IMR-90 (cell line): ENCODE results near the gene MOAP1. TPM values are rescaled to one million over a fixed set of nuclear protein-coding genes. Genes with fewer than 3 reads are reported as not detected.

ENCODE experiments used
- ATAC-seq: fragments of 200-7000 bp; cut with Tn5 transposase; 2 replicates; pipeline ENCODE4 v1.9.1; 2020; ENCODE audit warnings: low read depth, mild to moderate bottlenecking, moderate library complexity
- BruUV-seq: library from RNA; stranded (reverse); fragments of 400-500 nt; replicated peaks from 2 replicates; lab custom pipeline; 2021; lab: Mats Ljungman, UMichigan
- CTCF ChIA-PET: fragments of 300-600 bp; formaldehyde crosslinking; extraction: SDS; loops from one replicate; lab custom pipeline; 2021; ENCODE audit warnings: antibody characterized with exemption; lab: Yijun Ruan, JAX
- POLR2A ChIA-PET: fragments of 300-600 bp; sonication (Branson Sonifier 250); formaldehyde crosslinking; loops from one replicate; lab custom pipeline; 2022; ENCODE audit warnings: antibody characterized with exemption; ENCODE audit not compliant: unreplicated experiment; lab: Charles Lee
- DNase-seq: peaks from one replicate; pipeline ENCODE4 v3.0.0; 2013
- H2AFZ ChIP-seq: replicated peaks from 2 replicates; pipeline ENCODE3; 2013; ENCODE audit warnings: low read length, mild to moderate bottlenecking; ENCODE audit not compliant: poor library complexity
- H2AK5ac ChIP-seq: 2 replicates; pipeline ENCODE4 v1.6.1; 2013; ENCODE audit warnings: low read depth, low read length, inconsistent platforms
- H2AK9ac ChIP-seq: replicated peaks from 2 replicates; pipeline ENCODE3; 2013; ENCODE audit warnings: mild to moderate bottlenecking, low read depth, low read length, moderate library complexity; ENCODE audit not compliant: poor library complexity
- H2BK120ac ChIP-seq: 2 replicates; pipeline ENCODE4 v1.6.1; 2013; ENCODE audit warnings: low read depth, low read length, inconsistent platforms
- H2BK15ac ChIP-seq: 3 replicates; pipeline ENCODE4 v1.6.1; 2013; ENCODE audit warnings: low read depth, low read length, inconsistent platforms
- H2BK20ac ChIP-seq: 2 replicates; pipeline ENCODE4 v1.6.1; 2013; ENCODE audit warnings: low read depth, mild to moderate bottlenecking, inconsistent platforms, low read length, moderate library complexity
- H2BK5ac ChIP-seq: 2 replicates; pipeline ENCODE4 v1.6.1; 2013; ENCODE audit warnings: mild to moderate bottlenecking, low read depth, low read length, inconsistent platforms; ENCODE audit not compliant: poor library complexity, severe bottlenecking
- H3K14ac ChIP-seq: replicated peaks from 2 replicates; pipeline ENCODE4 v1.6.1; 2013; ENCODE audit warnings: low read depth, low read length, inconsistent platforms
- H3K18ac ChIP-seq: 2 replicates; pipeline ENCODE4 v1.6.1; 2013; ENCODE audit warnings: low read depth, low read length, control low read depth
- H3K23ac ChIP-seq: 2 replicates; pipeline ENCODE4 v1.6.1; 2013; ENCODE audit warnings: low read depth, low read length, inconsistent platforms
- H3K27ac ChIP-seq: 2 replicates; pipeline ENCODE4 v1.5.1; 2013; ENCODE audit warnings: mild to moderate bottlenecking, control low read depth, low read length; ENCODE audit not compliant: insufficient read depth
- H3K27me3 ChIP-seq: 2 replicates; pipeline ENCODE4 v1.6.1; 2013; ENCODE audit warnings: low read length; ENCODE audit not compliant: control insufficient read depth, insufficient read depth
- H3K36me3 ChIP-seq: 2 replicates; pipeline ENCODE4 v1.6.1; 2013; ENCODE audit warnings: low read length, mixed read lengths; ENCODE audit not compliant: control insufficient read depth, insufficient read depth
- H3K4ac ChIP-seq: 2 replicates; pipeline ENCODE4 v1.6.1; 2013; ENCODE audit warnings: low read depth, low read length, inconsistent platforms
- H3K4me1 ChIP-seq: 2 replicates; pipeline ENCODE4 v1.6.1; 2013; ENCODE audit warnings: low read length, mixed read lengths; ENCODE audit not compliant: control insufficient read depth, insufficient read depth
- H3K4me2 ChIP-seq: 2 replicates; pipeline ENCODE4 v1.6.1; 2013; ENCODE audit warnings: low read depth, mild to moderate bottlenecking, control low read depth, low read length, moderate library complexity
- H3K4me3 ChIP-seq: 2 replicates; pipeline ENCODE4 v1.5.1; 2013; ENCODE audit warnings: low read depth, mild to moderate bottlenecking, control low read depth, low read length, moderate library complexity; ENCODE audit not compliant: insufficient read depth
- H3K56ac ChIP-seq: 2 replicates; pipeline ENCODE4 v1.6.1; 2013; ENCODE audit warnings: low read length, inconsistent platforms; ENCODE audit not compliant: insufficient read depth; ENCODE audit errors: extremely low read depth
- H3K79me1 ChIP-seq, 2 experiments: 2 replicates each; pipeline ENCODE4 v1.6.1; 2013; ENCODE audit warnings: low read length in 2 of 2, inconsistent platforms in 1 of 2, low read depth in 1 of 2
- H3K9ac ChIP-seq: 2 replicates; pipeline ENCODE4 v1.6.1; 2013; ENCODE audit warnings: low read depth, low read length, control low read depth
- H3K9me1 ChIP-seq: 2 replicates; pipeline ENCODE4 v1.6.1; 2013; ENCODE audit warnings: low read length, inconsistent platforms; ENCODE audit not compliant: insufficient read depth
- H3K9me3 ChIP-seq: 2 replicates; pipeline ENCODE4 v1.6.1; 2013; ENCODE audit warnings: low read length; ENCODE audit not compliant: control insufficient read depth, insufficient read depth
- H4K20me1 ChIP-seq: 2 replicates; pipeline ENCODE4 v1.6.1; 2013; ENCODE audit warnings: low read length, inconsistent platforms; ENCODE audit not compliant: insufficient read depth
- H4K5ac ChIP-seq: 2 replicates; pipeline ENCODE4 v1.6.1; 2013; ENCODE audit warnings: mild to moderate bottlenecking, low read depth, low read length, control low read depth
- H4K8ac ChIP-seq, 2 experiments: 2 replicates each; pipeline ENCODE4 v1.6.1; 2013; ENCODE audit warnings: low read depth in 2 of 2, low read length in 2 of 2, control low read depth in 1 of 2, inconsistent platforms in 1 of 2
- H4K91ac ChIP-seq: 2 replicates; pipeline ENCODE4 v1.6.1; 2013; ENCODE audit warnings: low read depth, low read length, inconsistent platforms; ENCODE audit not compliant: insufficient read depth
- ELK1 ChIP-seq: fragments of 150-350 bp; IDR thresholded peaks from 2 replicates; pipeline ENCODE4 v1.6.1; 2016; ENCODE audit warnings: low read depth, mild to moderate bottlenecking, low read length, moderate library complexity, borderline replicate concordance
- FOS ChIP-seq: fragments of 150-350 bp; IDR thresholded peaks from 2 replicates; pipeline ENCODE4 v1.6.1; 2016; ENCODE audit warnings: low read depth, low read length
- USF2 ChIP-seq: fragments of 150-350 bp; IDR thresholded peaks from 2 replicates; pipeline ENCODE4 v1.6.1; 2017; ENCODE audit warnings: mild to moderate bottlenecking, antibody characterized with exemption, low read length, low read depth
- WGBS, 2 experiments: methylation state at CpG; one replicate each; pipeline versions ENCODE4 v1.1.5 to v1.1.7; 2013; ENCODE audit warnings: missing lambda C conversion rate in 2 of 2; ENCODE audit not compliant: insufficient read length in 1 of 2; ENCODE audit errors: extremely low coverage in 2 of 2; 5-methylcytosine and 5-hydroxymethylcytosine counted together
- dilution Hi-C: fragments of 300-500 bp; cut with HindIII; formaldehyde crosslinking; loops from one replicate; pipeline ENCODE4 v1.14.3; 2018; ENCODE audit warnings: low sequenced_read_pairs; ENCODE audit not compliant: unreplicated experiment
- in situ Hi-C: fragments of 300-500 bp; cut with MboI; formaldehyde crosslinking; loops from 3 replicates; pipeline ENCODE4 v1.14.3; 2019; ENCODE audit warnings: low sequenced_read_pairs, inconsistent platforms, mixed read lengths
- intact Hi-C: fragments of 100-400 bp; cut with micrococcal nuclease; formaldehyde crosslinking; loops from 2 replicates; pipeline ENCODE4 v1.10.0; 2022
- polyA plus RNA-seq, 3 experiments: library from polyadenylated mRNA; depleted of rRNA; stranded (reverse); fragments of >200 nt; gene quantifications; 2 replicates each; pipeline ENCODE4 v1.2.3, GENCODE V29; 2012; ENCODE audit warnings: low replicate concordance in 1 of 3
- total RNA-seq: library from RNA; depleted of rRNA; stranded (reverse); fragments of >200 nt; gene quantifications from 2 replicates; pipeline ENCODE4 v1.2.3, GENCODE V29; 2012

Gene MOAP1
- total and polyA plus RNA-seq, 2 of the 4 experiments (the other 2 are of a cell fraction), result 9.9 to 13.2 TPM

- H2AK5ac ChIP-seq, result no peak overlapping the region; the same call in 1 of the 2 replicates
- peaks cover 9% of the 10 kb centered on the region for H3K36me3 ChIP-seq
- no peaks in the 10 kb centered on the region for H4K20me1 ChIP-seq
- H3K4ac ChIP-seq, result peak overlapping the region; percentile 91
- intact Hi-C loops, result no loop called here
- WGBS, 2 experiments, result 35% methylated on average over 21 of the region's 39 CpGs; no CpG with 5 or more reads in 1 of the 2 experiments
- peaks cover 13% of the 10 kb centered on the region; the same call in 1 of the 2 replicates for H3K9me1 ChIP-seq
- peak overlapping the region; percentile 82; the same call in 1 of the 2 replicates for H3K14ac ChIP-seq
- peak overlapping the region; percentile 46 to 83 for H4K8ac ChIP-seq
- peak overlapping the region; percentile 59; the same call in 1 of the 2 replicates for H4K91ac ChIP-seq
- DNase-seq, result peak; percentile 59
- H3K4me1 ChIP-seq, result peaks cover 2% of the 10 kb centered on the region; the same call in 1 of the 2 replicates
- H3K23ac ChIP-seq, result 0 out of 2 replicates have a peak overlapping the region, but pooled peaks have one; percentile 59
- peak overlapping the region; percentile 88 for H4K5ac ChIP-seq
- TF ChIP-seq USF2, result peak; percentile 82
- peak; percentile 14; the same call in 1 of the 2 replicates for TF ChIP-seq FOS
- TF ChIP-seq ELK1, result no peak
- H3K9me3 ChIP-seq, result no peaks in the 10 kb centered on the region
- H2BK15ac ChIP-seq, result no peak overlapping the region
- peak overlapping the region; percentile 94 for H3K4me2 ChIP-seq
- ChIA-PET POLR2A (interaction anchor here (0.6 kb wide), 1 partner anchor 32 kb away, joined by 3 read pairs; no protein-coding TSS in a partner anchor), CTCF (interaction anchor here (1.1 to 1.5 kb wide), 2 partner anchors 24 to 27 kb away, joined by 3 read pairs; partner anchors contain the start of genes GON7 and UBR7)
- dilution Hi-C loops, result no loop called here
- peak overlapping the region; percentile 35 for H2AK9ac ChIP-seq
- no peaks in the 10 kb centered on the region for H3K79me1 ChIP-seq
- peak overlapping the region; percentile 65 for H3K4me3 ChIP-seq
- H3K27ac ChIP-seq, result peak overlapping the region; percentile 40; the same call in 1 of the 2 replicates
- no peak overlapping the region; the same call in 1 of the 2 replicates for H3K18ac ChIP-seq
- no peak overlapping the region; the same call in none of the 2 replicates for H2BK120ac ChIP-seq
- peak overlapping the region; percentile 27 for H2BK5ac ChIP-seq
- H3K56ac ChIP-seq, result no peak overlapping the region
- in situ Hi-C loops, result no loop called here
- no TSS peak for BruUV-seq
- ATAC-seq, result peak; percentile 84
- no peak overlapping the region; the same call in 1 of the 2 replicates for H2BK20ac ChIP-seq
- peak overlapping the region; percentile 65 for H3K9ac ChIP-seq
- peak overlapping the region; percentile 97 for H2AFZ ChIP-seq
- H3K27me3 ChIP-seq, result no peaks in the 10 kb centered on the region
Measured at GRCh38 chr14:93231129-93231979, 46.7 kb upstream of the MOAP1 start.
